Stimulated activated naive B cell treated with anti-CD40 and anti-IgM and Interleukin-4, amounts not matched to agents 10 μg/mL and 1 μg/mL and 100 μg/mL, for 72 hours (primary cell): Measurements from ENCODE around the gene TMEM218.
"Not testable (repeated sequence)": the region's sequence is repeated elsewhere in the genome, so short reads cannot be mapped to it uniquely, and the experiment has no call there.

Source experiments
- ATAC-seq, 2 donors: fragments of 150-1000 bp; cut with Tn5 transposase; replicated peaks; 2 replicates each; pipeline ENCODE4 v1.10.0; 2021; ENCODE audit warnings: moderate library complexity in 1 of 2
- DNase-seq: peaks from one replicate; pipeline ENCODE4 v3.0.0; 2021
- H3K27ac Mint-ChIP-seq: one replicate; pipeline ENCODE4 v1.8.0; 2022; ENCODE audit warnings: mild to moderate bottlenecking, mixed read lengths
- H3K27me3 Mint-ChIP-seq, 2 donors: one replicate each; pipeline ENCODE4 v1.8.0; 2022; ENCODE audit warnings: mixed read lengths in 2 of 2
- H3K36me3 Mint-ChIP-seq, 2 donors: one replicate each; pipeline ENCODE4 v1.8.0; 2022; ENCODE audit warnings: mixed read lengths in 2 of 2, mild to moderate bottlenecking in 1 of 2
- H3K4me1 Mint-ChIP-seq, 2 donors: one replicate each; pipeline ENCODE4 v1.8.0; 2022; ENCODE audit warnings: mixed read lengths in 2 of 2, mild to moderate bottlenecking in 1 of 2
- H3K4me3 Mint-ChIP-seq, 2 donors: one replicate each; pipeline ENCODE4 v1.8.0; 2022; ENCODE audit warnings: mild to moderate bottlenecking in 2 of 2, mixed read lengths in 2 of 2, moderate library complexity in 1 of 2
- H3K9me3 Mint-ChIP-seq, 2 donors: one replicate each; pipeline ENCODE4 v1.8.0; 2022; ENCODE audit warnings: mixed read lengths in 2 of 2, mild to moderate bottlenecking in 1 of 2

TMEM218 gene

DNA sequence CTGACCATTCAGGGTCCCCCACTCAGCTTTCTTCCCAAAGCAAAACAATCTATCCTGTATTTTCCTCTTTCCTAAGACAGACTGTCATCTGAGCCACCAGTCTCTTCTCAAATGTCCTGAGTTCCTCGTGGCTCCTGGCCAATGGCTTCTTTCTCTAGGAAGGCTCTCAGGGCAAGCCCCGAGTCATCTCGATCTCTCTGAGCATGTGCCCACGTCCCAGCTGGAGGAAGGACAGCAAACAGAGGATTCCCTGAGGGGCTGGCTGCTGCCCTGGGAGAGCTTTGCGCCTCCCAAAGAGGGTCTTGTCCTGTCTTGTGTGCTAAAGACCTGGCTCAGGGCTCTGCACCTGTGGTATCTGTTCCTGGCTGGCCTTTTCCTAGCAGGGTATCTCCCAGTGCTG lies 40.0 kb downstream of the TMEM218 start:
- Mint-ChIP-seq H3K9me3 (no peaks in the 10 kb centered on the region), H3K36me3 (peaks cover 0 to 10% of the 10 kb centered on the region in 2 donors), H3K4me3 (peak overlapping the region in 1 of 2 donors; percentile 29), H3K4me1 (peaks cover 48 to 54% of the 10 kb centered on the region in 2 donors), H3K27ac (peak overlapping the region; percentile 95), H3K27me3 (peaks cover 0 to 16% of the 10 kb centered on the region in 2 donors)
- DNase-seq (no peak), ATAC-seq (no peak)

DNA sequence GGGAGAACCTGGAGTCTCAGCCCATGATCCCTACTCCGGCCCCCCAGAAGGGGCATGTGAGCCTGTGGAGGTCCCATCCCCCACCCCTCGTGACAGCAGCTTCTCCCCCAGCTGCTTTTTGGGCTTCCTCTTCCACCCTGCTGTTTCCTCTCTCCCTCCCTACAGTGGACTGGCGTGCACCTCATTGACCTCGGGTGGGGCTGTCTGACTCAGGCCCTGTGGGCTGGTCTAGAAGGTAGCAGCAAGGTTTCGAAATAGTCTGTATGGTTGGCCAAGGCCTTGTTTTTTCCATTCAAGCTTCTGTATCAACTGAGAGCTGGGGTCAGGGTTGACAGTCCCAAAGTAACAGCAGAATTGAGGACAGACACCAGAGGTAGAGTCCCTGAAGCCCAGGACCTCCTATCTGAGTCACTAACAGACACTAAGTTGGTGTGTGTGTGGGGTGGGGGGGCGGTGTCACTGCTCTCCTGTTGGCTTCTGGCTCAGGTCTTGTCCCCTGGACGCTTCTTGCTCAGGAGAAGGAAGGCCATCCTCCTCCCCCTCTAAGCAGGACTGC lies 40.6 kb downstream of the TMEM218 start:
- DNase-seq (peak; percentile 66), ATAC-seq (peak; percentile 84 to 86)
- peak overlapping the region; percentile 95 for H3K27ac Mint-ChIP-seq

DNA sequence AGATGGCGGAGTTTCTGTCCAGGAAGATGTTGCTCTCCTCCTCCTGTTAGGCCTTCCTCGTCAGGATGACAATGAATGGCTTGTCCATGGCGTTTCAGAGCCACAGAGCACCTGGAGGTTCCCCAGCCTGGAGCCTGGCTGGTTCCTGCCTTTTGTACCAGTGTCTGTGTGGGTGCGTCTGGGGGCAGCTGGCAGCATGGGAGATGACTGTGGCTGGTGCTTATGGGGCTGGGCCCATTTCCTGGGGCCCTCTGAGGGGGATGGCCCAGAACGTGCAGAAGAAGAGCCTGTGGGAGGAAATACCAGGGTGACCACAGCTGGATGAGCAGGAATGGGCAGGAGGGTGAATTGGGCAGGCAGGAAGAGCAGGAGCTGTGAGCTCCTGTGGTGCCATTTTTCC lies 41.6 kb downstream of the TMEM218 start:
- H3K4me3 Mint-ChIP-seq, result no peak overlapping the region
- H3K27ac Mint-ChIP-seq, result peak overlapping the region; percentile 88
- ATAC-seq (no peak), DNase-seq (no peak)
- peaks cover 0 to 10% of the 10 kb centered on the region in 2 donors for H3K36me3 Mint-ChIP-seq
- peaks cover 47 to 54% of the 10 kb centered on the region in 2 donors for H3K4me1 Mint-ChIP-seq
- no peaks in the 10 kb centered on the region for H3K9me3 Mint-ChIP-seq
- H3K27me3 Mint-ChIP-seq, result peaks cover 0 to 18% of the 10 kb centered on the region in 2 donors

More for the DNA sequence above, 40.6 kb downstream of the TMEM218 start:
- Mint-ChIP-seq H3K36me3 (peaks cover 0 to 10% of the 10 kb centered on the region in 2 donors), H3K4me1 (peaks cover 48 to 54% of the 10 kb centered on the region in 2 donors), H3K9me3 (no peaks in the 10 kb centered on the region), H3K27me3 (peaks cover 0 to 16% of the 10 kb centered on the region in 2 donors), H3K4me3 (peak overlapping the region in 1 of 2 donors; percentile 1)

DNA sequence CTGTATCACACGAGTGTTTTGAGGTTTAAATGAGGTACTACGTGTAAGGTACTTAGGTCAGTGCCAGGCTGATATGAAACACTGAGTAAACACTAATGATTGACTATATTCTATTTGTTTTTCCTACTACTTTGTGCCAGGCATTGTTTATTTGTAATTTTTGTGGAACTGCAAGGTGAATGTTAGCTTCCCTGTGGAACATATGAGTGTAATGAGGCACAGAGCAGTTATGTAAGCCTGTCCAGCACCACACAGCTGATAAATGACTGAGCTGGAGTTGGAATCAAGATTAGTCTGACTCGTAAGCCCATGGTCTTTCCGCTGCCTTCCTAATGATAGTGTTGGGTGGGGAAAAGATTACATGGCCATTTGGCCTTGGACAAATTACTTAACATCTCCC lies 42.4 kb downstream of the TMEM218 start:
- H3K4me1 Mint-ChIP-seq, result peaks cover 45 to 50% of the 10 kb centered on the region in 2 donors
- no peak overlapping the region for H3K4me3 Mint-ChIP-seq
- H3K9me3 Mint-ChIP-seq, result no peaks in the 10 kb centered on the region
- no peak overlapping the region for H3K27ac Mint-ChIP-seq
- DNase-seq, result no peak
- peaks cover 4 to 26% of the 10 kb centered on the region in 2 donors for H3K27me3 Mint-ChIP-seq
- peaks cover 0 to 7% of the 10 kb centered on the region in 2 donors for H3K36me3 Mint-ChIP-seq
- no peak for ATAC-seq

DNA sequence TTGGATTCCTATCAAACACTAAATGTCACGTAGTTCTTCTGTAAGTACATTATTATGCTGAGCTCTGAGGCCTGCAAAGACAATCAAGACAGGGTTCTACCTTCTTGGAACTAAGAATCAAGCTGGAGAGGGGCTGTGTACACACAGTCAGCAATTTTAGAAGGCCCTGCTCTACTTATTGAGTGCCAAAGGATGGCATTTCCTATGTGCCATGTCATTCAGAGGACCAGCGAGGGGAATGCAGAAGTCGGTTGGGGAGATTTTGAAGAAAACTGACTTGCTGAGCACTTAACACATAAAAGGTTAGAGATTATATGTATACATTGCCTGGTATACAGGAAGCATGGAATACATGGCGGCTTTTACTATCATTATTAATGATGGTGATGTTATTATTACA lies 43.1 kb downstream of the TMEM218 start:
- ATAC-seq (no peak), DNase-seq (no peak)
- no peak overlapping the region for H3K27ac Mint-ChIP-seq
- H3K4me3 Mint-ChIP-seq, result no peak overlapping the region
- peaks cover 4 to 32% of the 10 kb centered on the region in 2 donors for H3K27me3 Mint-ChIP-seq
- peaks cover 0 to 3% of the 10 kb centered on the region in 2 donors for H3K36me3 Mint-ChIP-seq
- no peaks in the 10 kb centered on the region for H3K9me3 Mint-ChIP-seq
- peaks cover 42 to 51% of the 10 kb centered on the region in 2 donors for H3K4me1 Mint-ChIP-seq

DNA sequence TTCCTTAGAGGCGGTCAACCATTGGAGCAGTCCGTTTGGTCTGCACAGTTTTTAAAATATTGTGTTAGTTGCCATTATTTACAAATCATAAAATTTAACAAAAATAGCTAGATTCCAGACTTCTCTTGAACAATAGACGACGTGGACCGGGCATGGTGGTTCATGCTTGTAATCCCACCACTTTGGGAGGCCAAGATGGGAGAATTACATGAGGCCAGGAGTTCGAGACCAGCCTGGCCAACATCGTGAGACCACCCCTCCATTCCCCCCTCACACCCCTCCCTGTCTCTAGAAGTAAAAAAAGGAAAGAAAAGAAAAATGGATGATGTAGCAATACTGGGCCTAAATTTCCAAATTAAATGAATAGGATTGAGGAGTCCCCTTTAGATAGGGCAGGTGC lies 47.4 kb downstream of the TMEM218 start:
- Mint-ChIP-seq H3K4me1 (peaks cover 11 to 23% of the 10 kb centered on the region in 2 donors), H3K27me3 (peaks cover 7 to 38% of the 10 kb centered on the region in 2 donors), H3K27ac (no peak overlapping the region), H3K9me3 (no peaks in the 10 kb centered on the region), H3K36me3 (peaks cover 0 to 3% of the 10 kb centered on the region in 2 donors), H3K4me3 (peak overlapping the region; percentile 49 to 90)
- DNase-seq (no peak), ATAC-seq (no peak)

DNA sequence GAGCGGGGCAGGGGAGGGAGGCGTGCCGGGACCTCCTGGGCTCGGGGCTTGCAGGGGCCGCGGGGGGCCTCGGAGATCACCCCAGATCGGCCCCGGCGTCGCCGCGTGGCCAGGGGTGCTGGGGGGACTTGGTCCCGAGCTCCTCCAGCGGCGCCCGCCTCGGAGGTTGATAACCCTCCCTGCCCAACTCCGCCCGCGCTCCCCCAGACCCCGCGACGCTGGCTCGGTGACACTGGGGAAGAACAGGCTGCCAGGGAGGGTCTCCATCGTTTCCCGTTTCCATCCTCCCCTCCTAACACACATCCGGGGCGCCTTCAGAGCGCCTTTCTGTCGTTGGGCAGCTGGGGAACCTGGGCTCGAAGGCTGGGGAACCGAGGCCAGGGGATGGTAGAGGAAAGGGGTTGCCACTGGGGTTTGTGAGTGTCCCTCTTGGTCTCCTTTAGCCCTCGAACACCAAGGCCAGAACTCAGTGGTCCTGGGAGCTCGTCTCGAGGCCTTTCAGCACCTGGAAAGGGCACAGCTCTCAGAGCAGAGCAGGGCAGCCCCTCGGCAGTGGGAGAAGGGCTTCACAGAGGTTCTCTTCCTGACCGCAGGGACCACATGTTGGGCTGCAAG lies 47.9 kb downstream of the TMEM218 start:
- ATAC-seq, result peak in 1 of 2 donors; percentile 20
- no peaks in the 10 kb centered on the region for H3K9me3 Mint-ChIP-seq
- H3K27me3 Mint-ChIP-seq, result peaks cover 7 to 36% of the 10 kb centered on the region in 2 donors
- peak overlapping the region; percentile 89 for H3K27ac Mint-ChIP-seq
- peaks cover 0 to 3% of the 10 kb centered on the region in 2 donors for H3K36me3 Mint-ChIP-seq
- no peak for DNase-seq
- H3K4me3 Mint-ChIP-seq, result peak overlapping the region; percentile 88 to 90
- peaks cover 10 to 23% of the 10 kb centered on the region in 2 donors for H3K4me1 Mint-ChIP-seq

DNA sequence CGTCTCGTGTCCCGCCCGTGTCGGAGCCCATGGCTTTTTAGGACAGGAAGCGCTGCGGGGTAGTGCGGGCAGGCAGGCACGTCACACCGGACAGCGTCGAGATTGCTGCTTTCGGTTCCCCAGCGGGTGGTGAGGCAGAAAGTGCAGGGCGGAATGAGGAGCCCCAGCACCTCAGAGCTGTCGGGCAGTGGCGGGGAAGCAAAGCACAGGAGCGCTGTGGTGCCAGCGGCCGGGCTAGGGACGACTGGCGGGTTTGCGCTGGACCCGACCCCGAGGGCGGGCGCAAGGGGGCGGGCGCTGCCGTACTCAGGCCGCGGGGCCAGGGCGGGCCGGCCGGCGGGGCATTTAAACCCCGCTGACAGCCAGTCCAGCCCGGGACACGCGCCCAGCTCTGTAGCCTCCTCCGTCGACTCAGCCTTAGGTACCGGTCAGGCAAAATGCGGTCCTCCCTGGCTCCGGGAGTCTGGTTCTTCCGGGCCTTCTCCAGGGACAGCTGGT lies 48.4 kb downstream of the TMEM218 start, which contains the start of gene SLC37A2:
Gene SLC37A2 (plus strand): TSS at position 375 of the 498 bp plus-strand sequence. CDS start 63 bp downstream, at position 438.
- H3K9me3 Mint-ChIP-seq, result no peaks in the 10 kb centered on the region
- peaks cover 7 to 32% of the 10 kb centered on the region in 2 donors for H3K27me3 Mint-ChIP-seq
- ATAC-seq (peak; percentile 98 to 99), DNase-seq (peak; percentile 80)
- peak within 1 kb of the TSS; percentile 88 to 90 for H3K4me3 Mint-ChIP-seq
- H3K27ac Mint-ChIP-seq, result peak within 1 kb of the TSS; percentile 94
- H3K4me1 Mint-ChIP-seq, result peaks cover 7 to 18% of the 10 kb centered on the region in 2 donors
- no peaks in the 10 kb centered on the region for H3K36me3 Mint-ChIP-seq

DNA sequence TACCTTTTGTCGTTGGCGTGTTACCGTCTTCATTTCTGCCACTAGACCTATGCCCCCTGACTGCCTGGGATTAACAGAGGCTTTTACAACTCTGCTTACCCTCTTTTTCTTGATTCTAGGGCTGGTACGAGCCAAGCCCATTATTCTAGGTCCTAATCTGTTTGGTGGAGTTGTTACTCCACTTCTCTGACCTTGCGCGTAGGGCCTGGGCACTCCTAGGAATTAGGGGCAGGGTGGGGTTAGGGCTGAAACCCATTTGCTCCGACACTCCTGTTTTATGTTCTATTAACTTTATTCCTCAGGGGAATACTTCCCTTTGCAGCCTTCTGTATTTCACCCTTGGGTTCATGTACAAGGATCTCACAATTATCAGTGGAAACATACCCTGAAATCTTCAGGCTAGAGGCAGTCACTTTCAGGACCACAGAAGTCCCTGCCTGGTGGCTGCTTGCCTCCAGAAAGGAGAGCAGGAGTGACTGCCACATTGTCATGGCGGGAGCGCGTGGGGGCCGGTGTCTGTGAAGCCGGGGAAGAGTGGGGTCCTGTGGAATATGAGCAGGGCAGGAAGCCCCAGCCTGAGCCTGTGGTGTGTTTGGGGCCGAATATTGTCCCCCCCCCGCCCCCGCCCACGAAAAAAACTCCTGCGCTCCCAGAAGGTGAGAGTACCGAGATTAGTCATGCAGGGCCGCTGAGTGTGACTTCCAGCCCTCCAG lies 49.1 kb downstream of the TMEM218 start:
- no peak for DNase-seq
- H3K36me3 Mint-ChIP-seq, result no peaks in the 10 kb centered on the region
- ATAC-seq, result peak; percentile 4 to 9
- peaks cover 7 to 18% of the 10 kb centered on the region in 2 donors for H3K4me1 Mint-ChIP-seq
- H3K27ac Mint-ChIP-seq, result peak overlapping the region; percentile 94
- H3K9me3 Mint-ChIP-seq, result no peaks in the 10 kb centered on the region
- peak overlapping the region; percentile 88 to 90 for H3K4me3 Mint-ChIP-seq
- H3K27me3 Mint-ChIP-seq, result peaks cover 7 to 32% of the 10 kb centered on the region in 2 donors

DNA sequence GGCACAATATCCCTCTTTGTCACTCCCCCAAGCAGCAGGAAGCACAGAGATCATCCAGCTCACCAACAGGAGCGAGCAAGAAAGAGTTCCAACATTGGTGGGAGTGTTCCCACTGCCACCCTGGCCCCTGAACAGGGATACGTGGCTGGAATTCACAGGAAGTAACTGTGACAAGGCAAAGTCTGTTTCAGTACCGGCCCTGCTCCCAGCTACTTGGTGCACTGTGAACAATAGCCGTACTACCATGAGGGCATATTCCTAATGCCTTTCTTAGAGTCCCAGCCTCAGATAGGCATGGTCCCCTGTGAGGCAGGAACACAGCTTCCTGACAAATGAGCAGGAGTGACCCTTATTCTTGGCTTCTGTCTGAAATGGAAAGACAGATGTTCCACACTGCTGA lies 50.1 kb downstream of the TMEM218 start:
- no peak for DNase-seq
- ATAC-seq, result no peak
- H3K27ac Mint-ChIP-seq, result no peak overlapping the region
- no peaks in the 10 kb centered on the region for H3K9me3 Mint-ChIP-seq
- H3K36me3 Mint-ChIP-seq, result no peaks in the 10 kb centered on the region
- H3K27me3 Mint-ChIP-seq, result peaks cover 7 to 32% of the 10 kb centered on the region in 2 donors
- no peak overlapping the region for H3K4me3 Mint-ChIP-seq
- H3K4me1 Mint-ChIP-seq, result peaks cover 7 to 18% of the 10 kb centered on the region in 2 donors

DNA sequence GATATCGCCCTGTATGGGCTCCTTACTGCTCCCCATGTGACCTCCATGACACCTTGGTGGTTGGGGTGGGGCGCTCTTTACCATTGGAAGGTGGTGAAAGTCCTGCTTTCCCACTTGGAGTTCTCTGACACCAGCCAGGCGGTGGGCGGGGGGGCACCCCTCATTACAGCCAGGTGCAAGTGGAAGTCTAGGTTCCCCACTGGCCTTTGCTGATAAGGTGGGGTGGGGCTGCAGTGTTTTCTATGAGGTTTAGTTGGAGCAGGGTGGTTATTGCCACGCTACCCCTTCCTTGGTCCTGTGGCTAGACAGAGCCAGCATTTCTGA lies 53.8 kb downstream of the TMEM218 start:
- no peaks in the 10 kb centered on the region for H3K36me3 Mint-ChIP-seq
- no peaks in the 10 kb centered on the region for H3K9me3 Mint-ChIP-seq
- H3K27me3 Mint-ChIP-seq, result peaks cover 4 to 12% of the 10 kb centered on the region in 2 donors
- no peak for ATAC-seq
- H3K4me1 Mint-ChIP-seq, result peaks cover 3 to 7% of the 10 kb centered on the region in 2 donors
- no peak overlapping the region for H3K27ac Mint-ChIP-seq
- no peak overlapping the region for H3K4me3 Mint-ChIP-seq
- no peak for DNase-seq

DNA sequence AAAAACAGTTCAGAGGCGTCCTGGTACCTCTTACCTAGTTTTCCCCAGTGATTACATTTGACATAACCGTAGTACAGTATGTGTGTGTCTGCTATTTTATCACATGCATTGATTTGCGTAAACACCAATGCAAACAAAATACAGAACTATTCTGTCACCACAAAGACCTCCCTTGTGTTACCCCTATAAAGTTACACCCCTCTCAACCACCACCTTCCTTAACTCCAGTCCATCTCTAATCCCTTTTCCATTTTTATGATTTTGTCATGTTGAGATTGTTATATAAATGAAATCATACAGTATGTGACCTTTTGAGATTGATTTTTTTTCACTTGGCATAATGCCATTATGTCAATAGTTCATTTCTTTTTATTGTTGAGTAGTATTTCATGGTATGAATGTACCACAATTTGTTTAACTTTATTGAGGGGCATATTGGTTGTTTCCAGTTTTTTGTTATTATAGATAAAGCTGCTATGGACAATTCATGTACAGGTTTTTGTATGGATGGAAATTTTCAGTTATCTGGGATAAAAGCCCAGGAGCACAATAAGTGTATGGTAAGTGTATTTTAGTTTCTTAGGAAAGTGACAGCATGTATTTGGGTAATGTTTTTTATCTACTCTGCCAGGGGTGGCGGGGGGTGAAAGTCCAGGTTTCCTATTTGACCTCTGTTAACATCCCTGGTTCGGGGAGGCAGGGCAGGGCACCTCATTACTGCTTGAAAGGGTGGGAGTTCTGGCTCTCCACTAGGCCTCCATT lies 54.3 kb downstream of the TMEM218 start:
- Mint-ChIP-seq H3K4me3 (no peak overlapping the region), H3K27ac (no peak overlapping the region), H3K36me3 (no peaks in the 10 kb centered on the region), H3K4me1 (peaks cover 0 to 3% of the 10 kb centered on the region in 2 donors), H3K27me3 (peaks cover 4 to 7% of the 10 kb centered on the region in 2 donors), H3K9me3 (no peaks in the 10 kb centered on the region)
- ATAC-seq, result no peak
- no peak for DNase-seq

DNA sequence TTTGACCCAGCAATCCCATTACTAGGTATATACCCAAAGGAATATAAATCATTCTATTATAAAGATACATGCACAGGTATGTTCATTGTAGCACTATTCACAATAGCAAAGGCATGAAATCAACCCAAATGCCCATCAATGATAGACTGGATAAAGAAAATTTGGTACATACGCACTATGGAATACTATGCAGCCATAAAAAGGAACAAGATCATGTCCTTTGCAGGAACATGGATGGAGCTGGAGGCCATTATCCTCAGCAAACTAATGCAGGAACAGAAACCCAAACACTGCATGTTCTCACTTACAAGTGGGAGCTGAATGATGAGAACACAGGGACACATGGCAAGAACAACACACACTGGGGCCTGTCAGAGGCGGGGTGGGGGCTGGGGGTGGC lies 55.3 kb downstream of the TMEM218 start:
- H3K27ac Mint-ChIP-seq, H3K9me3 Mint-ChIP-seq, H3K4me3 Mint-ChIP-seq, DNase-seq, ATAC-seq, H3K27me3 Mint-ChIP-seq, H3K36me3 Mint-ChIP-seq, H3K4me1 Mint-ChIP-seq: not testable (repeated sequence)
